Measurements from ENCODE around the gene MROH2B. TPM values are rescaled to one million over a fixed set of nuclear protein-coding genes. Genes with fewer than 3 reads are reported as not detected.

MROH2B gene
- polyA plus RNA-seq, 1 donor (not counting 4 experiments of a cell fraction or from before 2014, with no cell fraction given), result not detected

GRCh38 chr5:40981420-40981819 lies 89.7 kb downstream of the MROH2B start:
- no peaks in the 10 kb centered on the region for H3K79me2 ChIP-seq (ENCODE audit: control insufficient read depth, insufficient read depth, low read length)
- no peaks in the 10 kb centered on the region for H3K9me3 ChIP-seq (ENCODE audit: control insufficient read depth, low read depth, low read length)
- no peaks in the 10 kb centered on the region for H3K27me3 ChIP-seq (ENCODE audit: control insufficient read depth, extremely low read depth, insufficient read depth, low read length)
- no peak for TF ChIP-seq EZH2 (IDR thresholded peaks at IDR 0.05; ENCODE audit: low read length)
- TF ChIP-seq, protein P1, sequence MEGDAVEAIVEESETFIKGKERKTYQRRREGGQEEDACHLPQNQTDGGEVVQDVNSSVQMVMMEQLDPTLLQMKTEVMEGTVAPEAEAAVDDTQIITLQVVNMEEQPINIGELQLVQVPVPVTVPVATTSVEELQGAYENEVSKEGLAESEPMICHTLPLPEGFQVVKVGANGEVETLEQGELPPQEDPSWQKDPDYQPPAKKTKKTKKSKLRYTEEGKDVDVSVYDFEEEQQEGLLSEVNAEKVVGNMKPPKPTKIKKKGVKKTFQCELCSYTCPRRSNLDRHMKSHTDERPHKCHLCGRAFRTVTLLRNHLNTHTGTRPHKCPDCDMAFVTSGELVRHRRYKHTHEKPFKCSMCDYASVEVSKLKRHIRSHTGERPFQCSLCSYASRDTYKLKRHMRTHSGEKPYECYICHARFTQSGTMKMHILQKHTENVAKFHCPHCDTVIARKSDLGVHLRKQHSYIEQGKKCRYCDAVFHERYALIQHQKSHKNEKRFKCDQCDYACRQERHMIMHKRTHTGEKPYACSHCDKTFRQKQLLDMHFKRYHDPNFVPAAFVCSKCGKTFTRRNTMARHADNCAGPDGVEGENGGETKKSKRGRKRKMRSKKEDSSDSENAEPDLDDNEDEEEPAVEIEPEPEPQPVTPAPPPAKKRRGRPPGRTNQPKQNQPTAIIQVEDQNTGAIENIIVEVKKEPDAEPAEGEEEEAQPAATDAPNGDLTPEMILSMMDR (optimal IDR thresholded peaks at IDR 0.05 in 1 of 3, IDR thresholded peaks at IDR 0.05 in 1 of 3, conservative IDR thresholded peaks at IDR 0.05 in 1 of 3; ENCODE audit: extremely low read depth in 1 of 3, insufficient read depth in 2 of 3, low read length in 3 of 3), result no peak
- no peak overlapping the region for H3K4me3 ChIP-seq (ENCODE audit: control insufficient read depth in 2 of 3, extremely low read depth in 1 of 3, insufficient read depth in 2 of 3, low read depth in 1 of 3, low read length in 3 of 3)
- no peaks in the 10 kb centered on the region for H3K4me1 ChIP-seq (ENCODE audit: control insufficient read depth, extremely low read depth, insufficient read depth, low read length)
- H4K20me1 ChIP-seq (ENCODE audit: control insufficient read depth, extremely low read depth, insufficient read depth, low read length), result no peaks in the 10 kb centered on the region
- no peak overlapping the region for H3K4me2 ChIP-seq (ENCODE audit: control insufficient read depth, extremely low read depth, insufficient read depth, low read depth, low read length)
- no peak overlapping the region for H3K27ac ChIP-seq (ENCODE audit: control insufficient read depth, insufficient read depth, low read length)
- no peak overlapping the region for H2AFZ ChIP-seq (ENCODE audit: control insufficient read depth, low read length)
- dilution Hi-C loops (cut with MboI; ENCODE audit: extremely low pct_ligation_motif_present, low sequenced_read_pairs), result no loop called here
- no peak for DNase-seq (ENCODE audit: low read depth, low spot score)
- H3K9ac ChIP-seq (ENCODE audit: control insufficient read depth, extremely low read depth, insufficient read depth, low read length), result no peak overlapping the region
- no peak for FAIRE-seq
- no peaks in the 10 kb centered on the region for H3K9me1 ChIP-seq (ENCODE audit: control insufficient read depth, extremely low read depth, insufficient read depth, low read length)
- H3K36me3 ChIP-seq (ENCODE audit: control insufficient read depth in 2 of 2, extremely low read depth in 1 of 2, insufficient read depth in 2 of 2, low read length in 2 of 2), result no peaks in the 10 kb centered on the region

DNA sequence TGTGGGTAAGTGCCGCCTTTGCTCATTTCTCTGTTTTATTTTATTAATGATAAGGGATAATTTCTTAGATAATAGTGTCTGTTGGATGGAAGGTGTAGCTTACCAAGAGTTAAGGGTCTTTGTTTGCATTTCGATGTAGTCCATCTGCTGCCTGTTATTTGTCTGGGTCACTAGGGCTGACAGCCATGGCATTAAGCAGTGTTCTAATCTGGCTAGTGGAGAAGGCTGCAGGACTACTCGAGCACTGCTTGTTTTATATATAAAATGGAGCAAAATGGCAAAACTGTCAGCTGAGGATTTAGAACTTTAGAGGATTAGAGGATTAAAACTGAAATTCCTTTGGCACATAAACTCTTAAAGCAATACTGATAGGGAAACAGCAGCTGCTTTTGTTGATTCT lies 94.3 kb downstream of the MROH2B start:
- Histone ChIP-seq H3K9me1 (ENCODE audit: control insufficient read depth, extremely low read depth, insufficient read depth, low read length) (no peaks in the 10 kb centered on the region), H4K20me1 (ENCODE audit: control insufficient read depth, extremely low read depth, insufficient read depth, low read length) (no peaks in the 10 kb centered on the region), H3K36me3 (ENCODE audit: control insufficient read depth in 2 of 2, extremely low read depth in 1 of 2, insufficient read depth in 2 of 2, low read length in 2 of 2) (no peaks in the 10 kb centered on the region), H3K79me2 (ENCODE audit: control insufficient read depth, insufficient read depth, low read length) (no peaks in the 10 kb centered on the region), H3K4me1 (ENCODE audit: control insufficient read depth, extremely low read depth, insufficient read depth, low read length) (no peaks in the 10 kb centered on the region), H3K27me3 (ENCODE audit: control insufficient read depth, extremely low read depth, insufficient read depth, low read length) (no peaks in the 10 kb centered on the region), H3K9ac (ENCODE audit: control insufficient read depth, extremely low read depth, insufficient read depth, low read length) (no peak overlapping the region), H3K4me3 (ENCODE audit: control insufficient read depth in 2 of 3, extremely low read depth in 1 of 3, insufficient read depth in 2 of 3, low read depth in 1 of 3, low read length in 3 of 3) (no peak overlapping the region), H3K9me3 (ENCODE audit: control insufficient read depth, low read depth, low read length) (no peaks in the 10 kb centered on the region), H3K27ac (ENCODE audit: control insufficient read depth, insufficient read depth, low read length) (no peak overlapping the region), H3K4me2 (ENCODE audit: control insufficient read depth, extremely low read depth, insufficient read depth, low read depth, low read length) (no peak overlapping the region), H2AFZ (ENCODE audit: control insufficient read depth, low read length) (no peak overlapping the region)
- FAIRE-seq (no peak), DNase-seq (ENCODE audit: low read depth, low spot score) (no peak)
- TF ChIP-seq EZH2 (IDR thresholded peaks at IDR 0.05; ENCODE audit: low read length), result no peak
- TF ChIP-seq, protein P1 (optimal IDR thresholded peaks at IDR 0.05 in 1 of 3, IDR thresholded peaks at IDR 0.05 in 1 of 3, conservative IDR thresholded peaks at IDR 0.05 in 1 of 3; ENCODE audit: extremely low read depth in 1 of 3, insufficient read depth in 2 of 3, low read length in 3 of 3), result no peak
- dilution Hi-C loops (cut with MboI; ENCODE audit: extremely low pct_ligation_motif_present, low sequenced_read_pairs), result no loop called here
